Fibroblast of the aortic adventitia (primary cell): ENCODE measurements around the gene SPRYD4. TPM values are rescaled to one million over a fixed set of nuclear protein-coding genes. Genes with fewer than 3 reads are reported as not detected.
"Not testable (repeated sequence)": the region's sequence is repeated elsewhere in the genome, so short reads cannot be mapped to it uniquely, and the experiment has no call there.

ENCODE experiments used
- DNase-seq: peaks from one replicate; pipeline ENCODE4 v3.0.0-alpha.2; 2010; ENCODE audit warnings: low read depth
- H3K4me3 ChIP-seq: 2 replicates; pipeline ENCODE4 v1.5.1; 2011; ENCODE audit warnings: low read depth, mild to moderate bottlenecking, control low read depth, low read length, moderate library complexity
- total RNA-seq: library from RNA; depleted of rRNA; stranded (reverse); fragments of >200 nt; gene quantifications from 2 replicates; pipeline ENCODE4 v1.2.3, GENCODE V29; 2012; ENCODE audit warnings: low replicate concordance
- TF ChIP-seq, protein P1 (sequence below): IDR thresholded peaks from 2 replicates; pipeline ENCODE4 v1.5.1; 2011; ENCODE audit warnings: mild to moderate bottlenecking, low read length, control low read depth, inconsistent platforms; ENCODE audit not compliant: insufficient read depth

The SPRYD4 gene
- total RNA-seq, 1 donor = 3.0 TPM

DNA sequence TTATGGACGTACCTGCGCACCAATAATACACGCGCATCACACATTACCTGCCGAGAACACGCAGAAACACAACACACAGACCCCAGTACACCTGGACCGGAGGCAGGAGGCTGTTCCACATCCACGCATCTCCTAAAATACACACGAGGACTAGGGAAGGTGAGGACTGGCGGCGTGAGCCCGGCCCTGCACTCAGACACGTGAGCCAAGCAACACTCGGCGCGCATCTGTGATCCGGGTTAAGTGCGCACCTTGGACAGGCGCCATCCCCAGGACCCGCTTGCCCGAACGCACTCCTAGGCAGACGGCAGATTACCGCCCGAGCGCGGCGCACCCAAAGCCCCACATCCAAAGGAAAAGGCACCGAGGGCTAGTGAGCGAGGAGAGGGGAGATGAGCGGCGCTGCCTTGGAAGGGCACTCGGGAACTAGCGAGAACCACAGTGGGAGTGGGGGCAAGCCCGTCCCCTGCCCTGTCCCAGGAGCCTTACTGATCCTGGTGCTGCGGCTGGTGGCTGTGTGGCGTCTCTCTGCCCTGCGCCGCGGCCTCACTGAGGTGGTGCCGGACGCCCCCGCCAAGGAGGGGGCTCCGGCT, 19.2 kb downstream of the SPRYD4 start:
- DNase-seq = no peak
- peak overlapping the region; percentile 62 for H3K4me3 ChIP-seq

GRCh38 chr12:56488041-56488955, 19.9 kb downstream of the SPRYD4 start, which contains the start of gene GLS2:
GLS2 (minus strand) TSS chr12:56488161; CDS start chr12:56488118, 43 bp downstream.
- DNase-seq = peak; percentile 79
- peak within 1 kb of the TSS; percentile 62 for H3K4me3 ChIP-seq
- TF ChIP-seq, protein P1, sequence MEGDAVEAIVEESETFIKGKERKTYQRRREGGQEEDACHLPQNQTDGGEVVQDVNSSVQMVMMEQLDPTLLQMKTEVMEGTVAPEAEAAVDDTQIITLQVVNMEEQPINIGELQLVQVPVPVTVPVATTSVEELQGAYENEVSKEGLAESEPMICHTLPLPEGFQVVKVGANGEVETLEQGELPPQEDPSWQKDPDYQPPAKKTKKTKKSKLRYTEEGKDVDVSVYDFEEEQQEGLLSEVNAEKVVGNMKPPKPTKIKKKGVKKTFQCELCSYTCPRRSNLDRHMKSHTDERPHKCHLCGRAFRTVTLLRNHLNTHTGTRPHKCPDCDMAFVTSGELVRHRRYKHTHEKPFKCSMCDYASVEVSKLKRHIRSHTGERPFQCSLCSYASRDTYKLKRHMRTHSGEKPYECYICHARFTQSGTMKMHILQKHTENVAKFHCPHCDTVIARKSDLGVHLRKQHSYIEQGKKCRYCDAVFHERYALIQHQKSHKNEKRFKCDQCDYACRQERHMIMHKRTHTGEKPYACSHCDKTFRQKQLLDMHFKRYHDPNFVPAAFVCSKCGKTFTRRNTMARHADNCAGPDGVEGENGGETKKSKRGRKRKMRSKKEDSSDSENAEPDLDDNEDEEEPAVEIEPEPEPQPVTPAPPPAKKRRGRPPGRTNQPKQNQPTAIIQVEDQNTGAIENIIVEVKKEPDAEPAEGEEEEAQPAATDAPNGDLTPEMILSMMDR = no peak

More for the DNA sequence above, 19.2 kb downstream of the SPRYD4 start:
- TF ChIP-seq, protein P1 = no peak

GRCh38 chr12:56490360-56490759, 22.0 kb downstream of the SPRYD4 start:
- TF ChIP-seq, protein P1 = no peak
- no peak overlapping the region for H3K4me3 ChIP-seq
- DNase-seq = no peak

GRCh38 chr12:56493409-56494105, 25.2 kb downstream of the SPRYD4 start:
- H3K4me3 ChIP-seq, DNase-seq: not testable (repeated sequence)

GRCh38 chr12:56494106-56494415, 25.7 kb downstream of the SPRYD4 start:
- DNase-seq, H3K4me3 ChIP-seq: not testable (repeated sequence)

DNA sequence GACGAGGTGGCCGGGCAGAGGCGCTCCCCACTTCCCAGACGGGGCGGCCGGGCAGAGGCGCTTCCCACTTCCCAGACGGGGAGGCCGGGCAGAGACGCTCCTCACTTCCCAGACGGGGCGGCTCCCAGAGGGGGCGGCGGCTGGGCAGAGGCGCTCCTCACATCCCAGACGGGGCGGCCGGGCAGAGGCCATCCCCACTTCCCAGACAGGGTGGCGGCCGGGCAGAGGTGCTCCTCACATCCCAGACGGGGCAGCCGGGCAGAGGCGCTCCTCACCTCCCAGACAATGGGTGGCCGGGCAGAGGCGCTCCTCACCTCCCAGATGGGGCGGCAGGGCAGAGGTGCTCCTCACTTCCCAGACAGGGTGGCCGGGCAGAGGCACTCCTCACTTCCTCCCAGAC, 26.1 kb downstream of the SPRYD4 start:
- not testable (repeated sequence) for H3K4me3 ChIP-seq, DNase-seq

DNA sequence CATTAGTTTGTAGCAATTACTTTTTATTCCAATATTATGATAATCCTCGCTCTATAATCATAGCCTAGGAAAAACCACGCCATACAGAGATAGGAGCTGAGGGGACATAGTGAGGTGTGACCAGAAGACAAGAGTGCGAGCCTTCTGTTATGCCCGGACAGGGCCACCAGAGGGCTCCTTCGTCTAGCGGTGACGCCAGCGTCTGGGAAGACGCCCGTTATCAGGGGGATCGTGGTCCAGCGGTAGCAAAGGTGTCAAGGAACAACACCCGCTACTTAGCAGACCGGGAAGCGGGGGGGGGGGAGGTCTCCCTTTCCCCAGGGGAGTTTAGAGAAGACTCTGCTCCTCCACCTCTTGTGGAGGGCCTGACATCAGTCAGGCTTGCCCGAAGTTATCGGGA, 28.3 kb downstream of the SPRYD4 start:
- peak; percentile 30 for DNase-seq
- H3K4me3 ChIP-seq = not testable (repeated sequence)
- TF ChIP-seq, protein P1 = peak; percentile 57

DNA sequence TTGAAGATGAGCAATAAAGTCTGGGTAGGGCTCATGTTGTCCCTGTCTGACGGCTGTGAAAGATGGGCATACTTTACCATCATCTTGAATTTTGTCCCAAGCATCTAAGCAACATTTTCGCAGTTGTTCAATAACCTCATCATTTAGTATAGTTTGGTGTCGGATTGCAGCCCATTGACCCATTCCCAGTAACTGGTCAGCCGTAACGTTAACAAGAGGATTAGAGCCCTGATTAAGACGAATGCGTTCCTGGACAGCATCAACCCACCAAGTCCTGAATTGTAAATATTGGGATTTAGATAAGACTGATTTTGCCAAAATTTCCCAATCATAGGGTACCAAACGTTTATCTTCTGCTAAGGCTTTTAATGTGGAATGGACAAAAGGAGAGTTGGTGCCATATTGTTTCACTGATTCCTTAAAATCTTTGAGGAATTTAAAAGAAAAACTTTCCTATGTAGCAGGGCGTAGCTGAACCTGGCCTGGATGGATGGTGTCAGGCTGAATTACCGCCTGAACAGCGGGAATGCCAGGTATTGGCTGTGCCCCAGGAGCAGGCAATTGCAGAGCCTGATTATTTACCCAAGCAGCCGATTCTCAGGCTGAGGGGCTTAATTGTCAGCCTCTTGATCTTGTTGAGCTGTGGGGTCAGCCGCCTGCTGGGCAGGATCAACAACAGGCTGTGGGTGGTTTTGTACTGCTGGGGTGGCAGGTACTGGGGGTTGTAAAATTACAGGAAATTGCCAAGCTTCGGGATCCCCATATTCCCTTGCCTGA, 29.9 kb downstream of the SPRYD4 start:
- DNase-seq = not testable (repeated sequence)

GRCh38 chr12:56499452-56499851, 31.1 kb downstream of the SPRYD4 start:
- not testable (repeated sequence) for H3K4me3 ChIP-seq, DNase-seq

More for the DNA sequence above, 29.9 kb downstream of the SPRYD4 start:
- not testable (repeated sequence) for H3K4me3 ChIP-seq

GRCh38 chr12:56499879-56500278, 31.5 kb downstream of the SPRYD4 start:
- not testable (repeated sequence) for H3K4me3 ChIP-seq, DNase-seq
